GM19351 (cell line): ENCODE data around the gene ERICH2.

Experiments
- ATAC-seq: cut with Tn5 transposase; IDR thresholded peaks from one replicate; pipeline ENCODE4 v1.9.1; 2021; ENCODE audit warnings: mild to moderate bottlenecking, moderate library complexity; ENCODE audit not compliant: unreplicated experiment

Gene ERICH2

GRCh38 chr2:170836027-170836426 lies 65.8 kb downstream of the ERICH2 start:
- no peak for ATAC-seq

GRCh38 chr2:170840717-170841210 lies 70.6 kb downstream of the ERICH2 start:
- no peak for ATAC-seq

- no peak for ATAC-seq
Observed at GRCh38 chr2:170842785-170843184, 72.6 kb downstream of the ERICH2 start.

GRCh38 chr2:170843656-170844055 lies 73.5 kb downstream of the ERICH2 start:
- ATAC-seq: no peak

- ATAC-seq: no peak
Observed at GRCh38 chr2:170845343-170845742, 75.2 kb downstream of the ERICH2 start.

- ATAC-seq: no peak
Observed at GRCh38 chr2:170846314-170846713, 76.1 kb downstream of the ERICH2 start.

GRCh38 chr2:170847716-170848115 lies 77.5 kb downstream of the ERICH2 start:
- no peak for ATAC-seq
